ENCODE results near the gene SHB.

Gene SHB

DNA sequence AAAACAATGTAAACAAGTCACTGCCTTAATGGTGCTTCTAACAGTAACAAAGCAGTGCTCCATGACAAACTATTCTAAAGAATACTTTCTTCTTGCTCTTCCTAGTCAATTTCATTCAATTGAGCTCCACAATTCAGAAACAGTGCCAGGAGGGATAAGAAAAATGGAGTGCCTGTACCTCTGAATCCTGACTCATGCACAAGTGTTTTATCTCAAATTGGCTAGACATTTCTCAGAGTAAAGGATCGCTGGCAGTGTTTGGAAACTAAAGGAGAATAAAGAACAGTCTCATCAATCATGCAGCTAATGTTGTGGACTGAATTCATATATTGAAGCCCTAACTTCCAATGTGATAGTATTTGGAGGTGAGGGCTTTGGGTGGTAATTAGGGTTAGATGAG is 192.7 kb downstream of the SHB start:
- DNase-seq, result no peak

GRCh38 chr9:37873955-37874354 is 195.1 kb downstream of the SHB start:
- DNase-seq, result no peak

DNA sequence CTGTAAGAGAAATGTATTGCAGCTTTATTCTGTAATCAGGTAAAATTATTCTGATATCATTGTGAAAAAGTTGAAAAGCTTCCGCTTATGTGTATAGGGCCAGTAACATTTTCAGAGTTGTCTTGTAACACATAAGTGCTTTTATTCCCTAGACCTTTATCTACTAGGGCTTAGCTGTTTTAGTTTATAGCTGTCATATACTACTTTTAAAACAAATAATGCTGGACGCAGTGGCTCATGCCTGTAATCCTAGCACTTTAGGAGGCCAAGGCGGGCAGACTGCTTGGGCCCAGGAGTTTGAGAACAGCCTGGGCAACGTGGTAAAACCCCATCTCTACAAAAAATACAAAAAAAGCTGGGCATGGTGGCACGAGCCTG is 198.2 kb downstream of the SHB start:
- DNase-seq, result no peak

DNA sequence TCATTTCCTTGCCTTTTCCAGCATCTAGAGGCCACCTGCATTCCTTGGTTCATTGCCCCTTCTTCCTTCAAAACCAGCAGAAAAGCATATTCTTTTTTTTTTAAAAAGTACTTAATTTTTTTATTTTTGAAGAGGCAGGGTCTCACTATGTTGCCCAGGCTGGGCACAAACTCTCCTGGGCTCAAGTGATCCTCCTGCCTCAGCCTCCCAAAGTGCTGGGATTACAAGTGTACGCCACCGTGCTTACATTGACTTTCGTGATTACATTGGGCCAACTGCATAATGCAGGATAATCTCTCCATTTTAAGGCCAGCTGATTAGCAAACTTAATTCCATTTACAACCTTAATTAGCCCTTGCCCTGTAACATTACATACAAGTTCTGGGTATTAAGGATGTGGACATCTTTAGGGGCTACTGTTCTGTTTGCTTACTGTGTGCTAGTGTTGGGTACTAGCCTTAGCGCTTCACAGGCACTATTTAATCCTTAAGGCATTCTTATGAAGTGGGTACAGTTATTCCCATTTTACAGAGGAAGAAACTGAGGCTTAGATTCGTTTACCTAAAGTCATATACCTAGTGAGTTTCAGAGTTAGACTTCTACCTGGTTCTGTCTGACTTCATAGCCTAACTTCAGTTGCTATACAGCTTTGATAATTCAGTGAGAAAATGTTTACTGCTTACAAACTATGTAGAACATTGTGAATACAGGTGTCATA is 198.8 kb downstream of the SHB start:
- DNase-seq, result no peak

All from NCI-H187 treated with DMSO at 0.1 percent for 48 hours (cell line).